Measurements from ENCODE around the gene ZNF628.

DNA sequence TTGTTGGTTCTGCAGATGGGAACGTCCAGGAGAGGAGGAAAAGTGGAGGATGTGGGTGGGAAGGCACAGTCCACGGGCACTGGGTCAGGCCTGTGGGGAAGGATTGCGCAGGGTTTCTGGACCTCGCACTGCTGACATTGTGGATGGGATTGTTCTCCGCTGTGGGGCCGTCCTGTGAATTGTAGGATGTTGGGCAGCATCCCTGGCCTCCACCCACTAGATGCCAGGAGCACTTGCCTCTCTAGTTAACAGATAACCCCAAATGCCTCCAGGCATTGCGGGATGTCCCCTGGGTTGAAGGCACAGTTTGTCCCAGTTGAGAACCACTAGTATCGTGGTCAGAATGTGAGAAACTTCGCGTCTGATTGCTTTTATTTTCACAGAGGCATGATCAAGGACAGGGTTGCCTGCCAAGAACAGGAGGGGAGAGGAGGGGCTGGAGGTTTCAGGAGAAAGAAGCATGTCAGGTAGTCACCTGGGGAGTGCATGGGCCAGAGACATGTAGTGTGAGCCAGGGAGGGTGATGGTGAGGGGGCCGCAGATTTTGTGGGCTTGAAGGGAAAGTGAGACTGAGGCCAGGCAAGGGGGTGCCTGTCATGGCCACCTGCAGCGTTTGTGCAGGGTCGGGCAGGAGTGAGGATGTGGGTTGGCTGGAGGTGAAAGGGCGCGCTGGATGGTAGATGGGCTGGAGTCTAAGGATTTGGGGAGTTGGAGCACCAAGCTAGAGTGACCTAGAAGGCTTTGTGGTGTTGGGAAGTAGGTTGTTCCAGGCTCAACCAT, 3.2 kb downstream of the ZNF628 start:
- no peak for TF ChIP-seq EZH2 (IDR thresholded peaks at IDR 0.05; ENCODE audit: low read depth, low read length, severe bottlenecking)
- TF ChIP-seq, protein P1, sequence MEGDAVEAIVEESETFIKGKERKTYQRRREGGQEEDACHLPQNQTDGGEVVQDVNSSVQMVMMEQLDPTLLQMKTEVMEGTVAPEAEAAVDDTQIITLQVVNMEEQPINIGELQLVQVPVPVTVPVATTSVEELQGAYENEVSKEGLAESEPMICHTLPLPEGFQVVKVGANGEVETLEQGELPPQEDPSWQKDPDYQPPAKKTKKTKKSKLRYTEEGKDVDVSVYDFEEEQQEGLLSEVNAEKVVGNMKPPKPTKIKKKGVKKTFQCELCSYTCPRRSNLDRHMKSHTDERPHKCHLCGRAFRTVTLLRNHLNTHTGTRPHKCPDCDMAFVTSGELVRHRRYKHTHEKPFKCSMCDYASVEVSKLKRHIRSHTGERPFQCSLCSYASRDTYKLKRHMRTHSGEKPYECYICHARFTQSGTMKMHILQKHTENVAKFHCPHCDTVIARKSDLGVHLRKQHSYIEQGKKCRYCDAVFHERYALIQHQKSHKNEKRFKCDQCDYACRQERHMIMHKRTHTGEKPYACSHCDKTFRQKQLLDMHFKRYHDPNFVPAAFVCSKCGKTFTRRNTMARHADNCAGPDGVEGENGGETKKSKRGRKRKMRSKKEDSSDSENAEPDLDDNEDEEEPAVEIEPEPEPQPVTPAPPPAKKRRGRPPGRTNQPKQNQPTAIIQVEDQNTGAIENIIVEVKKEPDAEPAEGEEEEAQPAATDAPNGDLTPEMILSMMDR (IDR thresholded peaks at IDR 0.05; ENCODE audit: control extremely low read depth in 1 of 3, insufficient read depth in 1 of 3, low read depth in 1 of 3, low read length in 3 of 3), result no peak
- TF ChIP-seq, protein P2, sequence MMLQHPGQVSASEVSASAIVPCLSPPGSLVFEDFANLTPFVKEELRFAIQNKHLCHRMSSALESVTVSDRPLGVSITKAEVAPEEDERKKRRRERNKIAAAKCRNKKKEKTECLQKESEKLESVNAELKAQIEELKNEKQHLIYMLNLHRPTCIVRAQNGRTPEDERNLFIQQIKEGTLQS (IDR thresholded peaks at IDR 0.05; ENCODE audit: insufficient read depth, low read depth, low read length), result no peak
